PFSK-1 (cell line): Measurements from ENCODE around the gene UNC45A. TPM values are rescaled to one million over a fixed set of nuclear protein-coding genes. Genes with fewer than 3 reads are reported as not detected.

ENCODE experiments used
- FOXP2 ChIP-seq: optimal IDR thresholded peaks from 2 replicates; pipeline ENCODE3; 2011; ENCODE audit warnings: borderline replicate concordance, control low read depth, inconsistent platforms; ENCODE audit not compliant: insufficient read depth; ENCODE audit errors: extremely low read length, extremely low read depth
- POLR2AphosphoS5 ChIP-seq: IDR thresholded peaks from 2 replicates; pipeline ENCODE4 v1.6.1; 2012; ENCODE audit warnings: low read depth, mild to moderate bottlenecking, control low read depth, low read length, moderate library complexity
- REST ChIP-seq, 2 experiments: IDR thresholded peaks; 2 replicates each; pipeline versions ENCODE4 v1.6.1 to v1.8.0; 2011 to 2012; ENCODE audit warnings: low read depth in 2 of 2, low read length in 2 of 2, control low read depth in 1 of 2, inconsistent platforms in 1 of 2, mild to moderate bottlenecking in 1 of 2, moderate library complexity in 1 of 2; ENCODE audit not compliant: insufficient read depth in 1 of 2
- SIN3A ChIP-seq: IDR thresholded peaks from 2 replicates; pipeline ENCODE4 v1.6.1; 2012; ENCODE audit warnings: mild to moderate bottlenecking, low read length, moderate library complexity, borderline replicate concordance; ENCODE audit not compliant: insufficient read depth
- TAF1 ChIP-seq: IDR thresholded peaks from 2 replicates; pipeline ENCODE4 v1.6.1; 2012; ENCODE audit warnings: low read length, control low read depth, borderline replicate concordance; ENCODE audit not compliant: insufficient read depth
- polyA plus RNA-seq: library from polyadenylated mRNA; unstranded; fragments of >200 nt; gene quantifications from one replicate; pipeline ENCODE4 v1.2.1, GENCODE V29; 2012; ENCODE audit warnings: low read depth, missing spikeins; ENCODE audit not compliant: insufficient read length

The UNC45A gene
- 109 TPM for polyA plus RNA-seq

- TF ChIP-seq TAF1: 0 out of 2 replicates have a peak, but pooled peaks have one; percentile 6
- TF ChIP-seq FOXP2: peak; percentile 86
- TF ChIP-seq POLR2AphosphoS5: peak; percentile 79; the same call in 1 of the 2 replicates
- no peak for TF ChIP-seq SIN3A
- no peak for TF ChIP-seq REST (IDR thresholded peaks at IDR 0.05; ENCODE audit: insufficient read depth in 1 of 2, low read depth in 2 of 2, low read length in 2 of 2)
Observed at GRCh38 chr15:90934949-90935751, at the start of gene UNC45A. TSS of gene UNC45A (plus strand) at chr15:90935285. CDS start at chr15:90935325, 40 bp downstream.

- TF ChIP-seq FOXP2 (peak; percentile 38), TAF1 (no peak)
Observed at GRCh38 chr15:90885432-90886290, 49.4 kb upstream of the UNC45A start.

GRCh38 chr15:90886291-90886614 is 48.8 kb upstream of the UNC45A start:
- TF ChIP-seq TAF1 (no peak), REST (IDR thresholded peaks at IDR 0.05; ENCODE audit: insufficient read depth in 1 of 2, low read depth in 2 of 2, low read length in 2 of 2) (no peak), POLR2AphosphoS5 (no peak), FOXP2 (no peak), SIN3A (no peak)

- TF ChIP-seq POLR2AphosphoS5 (no peak), FOXP2 (no peak), REST (IDR thresholded peaks at IDR 0.05; ENCODE audit: insufficient read depth in 1 of 2, low read depth in 2 of 2, low read length in 2 of 2) (no peak), TAF1 (no peak), SIN3A (no peak)
Observed at GRCh38 chr15:90887037-90887481, 48.0 kb upstream of the UNC45A start.

- TF ChIP-seq POLR2AphosphoS5 (no peak), SIN3A (no peak), FOXP2 (no peak), REST (IDR thresholded peaks at IDR 0.05; ENCODE audit: insufficient read depth in 1 of 2, low read depth in 2 of 2, low read length in 2 of 2) (no peak), TAF1 (no peak)
Observed at GRCh38 chr15:90889313-90889730, 45.8 kb upstream of the UNC45A start.
